ENCODE results near the gene FICD.

The FICD gene

GRCh38 chr12:108505129-108505528 is 9.9 kb upstream of the FICD start:
- no peak for DNase-seq

- DNase-seq: no peak
Measured at GRCh38 chr12:108507971-108508642, 7.0 kb upstream of the FICD start.

- DNase-seq: no peak
Measured at GRCh38 chr12:108509806-108510205, 5.3 kb upstream of the FICD start.

GRCh38 chr12:108510836-108511235 is 4.2 kb upstream of the FICD start:
- DNase-seq: no peak

GRCh38 chr12:108511633-108512540 is 3.2 kb upstream of the FICD start:
- DNase-seq: peak; percentile 13

GRCh38 chr12:108514468-108514972 is 557 bp upstream of the FICD start:
- DNase-seq: no peak

GRCh38 chr12:108515916-108516315 is 839 bp downstream of the FICD start:
- no peak for DNase-seq

GRCh38 chr12:108516511-108517275 is 1.6 kb downstream of the FICD start:
- no peak for DNase-seq

GRCh38 chr12:108517288-108518100 is 2.4 kb downstream of the FICD start:
- no peak for DNase-seq

GRCh38 chr12:108518101-108518715 is 3.1 kb downstream of the FICD start:
- DNase-seq: no peak

GRCh38 chr12:108518716-108519496 is 3.8 kb downstream of the FICD start:
- DNase-seq: no peak

- no peak for DNase-seq
Measured at GRCh38 chr12:108519558-108519957, 4.5 kb downstream of the FICD start.

GRCh38 chr12:108523365-108523764 is 8.3 kb downstream of the FICD start:
- DNase-seq: no peak

- DNase-seq: no peak
Measured at GRCh38 chr12:108525681-108526080, 10.6 kb downstream of the FICD start.

- no peak for DNase-seq
Measured at GRCh38 chr12:108526482-108527165, 11.5 kb downstream of the FICD start.

GRCh38 chr12:108527166-108527496 is 12.1 kb downstream of the FICD start:
- DNase-seq: no peak

GRCh38 chr12:108530161-108530560 is 15.1 kb downstream of the FICD start:
- DNase-seq: no peak

- peak; percentile 26 for DNase-seq
Measured at GRCh38 chr12:108531929-108532848, 17.1 kb downstream of the FICD start.

GRCh38 chr12:108538146-108538545 is 23.1 kb downstream of the FICD start:
- DNase-seq: no peak

All from DMS 273 treated with DMSO at 0.1 percent for 48 hours (cell line).